Right ventricle myocardium superior (tissue), 1 donor: ENCODE results near the gene NPPC. TPM values are rescaled to one million over a fixed set of nuclear protein-coding genes. Genes with fewer than 3 reads are reported as not detected.

ENCODE experiments used
- ATAC-seq: fragments of 200-7000 bp; cut with Tn5 transposase; one replicate; pipeline ENCODE4 v1.9.1; 2020; ENCODE audit warnings: mild to moderate bottlenecking; ENCODE audit not compliant: poor library complexity
- DNase-seq: peaks from one replicate; pipeline ENCODE4 v3.0.0-alpha.2; 2020
- intact Hi-C: fragments of 100-400 bp; cut with DNase I; formaldehyde crosslinking; loops from one replicate; pipeline ENCODE4 v1.11.2; 2022
- total RNA-seq: library from RNA; stranded (reverse); fragmentation: NEBNext Ultra II Directional; extraction: Animal tissue kit (Norgen Biotek cat#: 25700); gene quantifications from one replicate; pipeline ENCODE4 v1.2.1, GENCODE V29; 2021
- donor health status: DM: no; HTN: yes; CAD: no; lungs with severe emphysema.

NPPC gene
- total RNA-seq, 1 donor from 2014 or later: 7.7 TPM

DNA sequence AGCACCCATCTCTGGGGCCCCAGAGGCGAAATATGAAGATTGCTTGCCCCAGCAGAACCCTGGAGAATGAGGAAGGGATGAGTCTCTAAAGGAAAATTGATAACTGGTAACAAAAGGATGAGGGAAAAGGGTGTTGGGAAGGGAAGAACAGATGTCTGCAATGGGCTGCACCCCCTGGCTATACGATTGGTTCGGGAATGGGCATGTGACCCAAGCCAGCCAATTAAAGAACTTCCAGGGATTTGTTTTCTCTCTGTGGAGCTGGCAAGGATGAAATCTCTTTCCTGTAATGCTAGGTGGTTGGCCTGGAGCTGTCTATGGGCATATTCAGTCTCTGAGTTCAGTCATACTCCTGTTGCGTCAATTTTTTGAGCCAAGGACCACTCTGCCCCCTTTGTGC lies 12.8 kb upstream of the NPPC start:
- DNase-seq: no peak
- intact Hi-C loops: no loop called here
- no peak for ATAC-seq

GRCh38 chr2:231937057-231937456 lies 10.9 kb upstream of the NPPC start:
- ATAC-seq (no peak), DNase-seq (no peak)
- intact Hi-C loops: no loop called here

- DNase-seq (no peak), ATAC-seq (no peak)
- intact Hi-C loops: no loop called here
These were observed 10.3 kb upstream of the NPPC start for GRCh38 chr2:231936491-231936890.

DNA sequence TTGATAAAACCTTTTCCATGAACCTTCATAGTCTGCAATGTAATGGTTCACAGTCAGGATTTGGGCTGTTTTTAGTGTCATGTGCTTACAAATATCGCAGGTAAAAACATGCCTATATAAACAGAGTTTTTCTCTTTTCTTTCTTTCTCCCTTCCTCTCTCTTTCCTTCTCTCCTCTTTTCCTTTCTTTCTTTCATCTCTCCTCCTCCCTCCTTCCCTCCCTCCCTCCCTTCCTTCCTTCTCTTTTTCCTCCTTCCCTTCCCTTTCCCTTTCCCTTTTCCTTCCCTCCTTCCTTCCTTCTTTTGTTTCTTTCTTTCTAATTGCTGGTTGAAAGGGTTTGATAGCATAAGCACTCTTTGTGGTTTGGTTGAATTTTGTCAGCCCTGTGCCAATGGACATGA lies 9.6 kb upstream of the NPPC start:
- ATAC-seq (no peak), DNase-seq (no peak)
- intact Hi-C loops: no loop called here

- ATAC-seq: no peak
- intact Hi-C loops: no loop called here
- peak; percentile 53 for DNase-seq
These were observed 9.0 kb upstream of the NPPC start for GRCh38 chr2:231935207-231935524.

GRCh38 chr2:231934441-231935206 lies 8.4 kb upstream of the NPPC start:
- ATAC-seq (no peak), DNase-seq (no peak)
- intact Hi-C loops: no loop called here

DNA sequence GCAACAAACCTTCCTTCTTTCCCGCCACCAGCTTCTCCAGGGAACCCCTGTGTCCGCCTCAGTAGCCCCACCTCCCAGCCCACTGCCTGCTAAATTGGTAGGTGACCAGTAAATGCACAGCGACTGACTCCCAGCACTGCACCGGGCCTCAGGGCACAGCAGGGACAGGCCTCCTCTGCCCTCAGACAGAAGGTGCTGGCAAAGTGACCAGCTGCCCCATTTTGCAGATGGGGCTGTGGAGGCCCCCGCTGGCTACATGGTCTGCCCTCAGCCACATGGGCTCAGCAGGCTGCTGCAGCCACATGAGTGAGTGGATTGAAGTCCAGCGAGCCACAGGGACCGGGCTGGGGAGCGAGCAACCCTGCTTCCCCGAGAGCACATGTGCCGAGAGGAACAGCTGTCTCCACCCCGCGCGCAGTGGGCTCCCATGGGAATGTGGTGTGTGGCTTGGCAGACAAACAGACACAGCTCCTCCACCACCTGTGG lies 7.8 kb upstream of the NPPC start:
- ATAC-seq (peak; percentile 14), DNase-seq (peak; percentile 82)
- intact Hi-C loops: no loop called here

GRCh38 chr2:231932985-231933915 lies 7.1 kb upstream of the NPPC start:
- intact Hi-C loops: no loop called here
- DNase-seq: no peak
- ATAC-seq: no peak

DNA sequence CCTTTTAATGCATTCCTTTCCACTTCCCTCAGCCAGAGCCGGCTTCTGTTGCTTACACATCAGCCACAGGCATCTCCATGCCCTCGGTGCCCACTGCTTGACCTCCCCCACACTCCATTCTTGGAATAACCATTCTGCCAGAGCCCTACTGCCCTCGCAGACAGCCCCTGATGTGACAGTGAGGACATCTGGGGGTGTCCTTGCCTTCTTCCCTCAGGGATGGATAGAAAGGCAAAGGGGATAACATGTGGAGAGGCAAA lies 6.4 kb upstream of the NPPC start:
- DNase-seq (no peak), ATAC-seq (no peak)
- intact Hi-C loops: no loop called here

DNA sequence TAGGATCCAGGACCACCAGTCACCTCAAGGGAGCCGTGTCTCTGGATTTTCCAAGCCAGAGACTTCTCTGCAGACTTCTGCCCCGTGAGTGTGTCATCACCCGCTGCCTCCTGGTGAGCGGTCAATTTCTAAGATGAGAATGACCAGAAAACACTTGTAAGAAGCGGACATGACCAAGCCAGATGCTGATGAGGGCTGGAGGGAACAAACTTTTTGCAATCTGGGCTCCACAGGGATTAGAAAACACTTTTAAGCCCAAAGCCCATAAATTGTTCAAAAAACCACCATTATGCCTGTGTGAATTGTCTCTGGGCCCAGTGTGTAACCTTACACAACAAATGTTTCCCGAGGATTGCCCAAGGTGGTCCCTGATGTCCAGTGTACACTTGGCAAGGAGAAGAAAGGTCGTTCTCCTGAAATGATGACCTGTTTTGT lies 5.3 kb upstream of the NPPC start:
- intact Hi-C loops: no loop called here
- DNase-seq (peak; percentile 61), ATAC-seq (peak; percentile 54)

DNA sequence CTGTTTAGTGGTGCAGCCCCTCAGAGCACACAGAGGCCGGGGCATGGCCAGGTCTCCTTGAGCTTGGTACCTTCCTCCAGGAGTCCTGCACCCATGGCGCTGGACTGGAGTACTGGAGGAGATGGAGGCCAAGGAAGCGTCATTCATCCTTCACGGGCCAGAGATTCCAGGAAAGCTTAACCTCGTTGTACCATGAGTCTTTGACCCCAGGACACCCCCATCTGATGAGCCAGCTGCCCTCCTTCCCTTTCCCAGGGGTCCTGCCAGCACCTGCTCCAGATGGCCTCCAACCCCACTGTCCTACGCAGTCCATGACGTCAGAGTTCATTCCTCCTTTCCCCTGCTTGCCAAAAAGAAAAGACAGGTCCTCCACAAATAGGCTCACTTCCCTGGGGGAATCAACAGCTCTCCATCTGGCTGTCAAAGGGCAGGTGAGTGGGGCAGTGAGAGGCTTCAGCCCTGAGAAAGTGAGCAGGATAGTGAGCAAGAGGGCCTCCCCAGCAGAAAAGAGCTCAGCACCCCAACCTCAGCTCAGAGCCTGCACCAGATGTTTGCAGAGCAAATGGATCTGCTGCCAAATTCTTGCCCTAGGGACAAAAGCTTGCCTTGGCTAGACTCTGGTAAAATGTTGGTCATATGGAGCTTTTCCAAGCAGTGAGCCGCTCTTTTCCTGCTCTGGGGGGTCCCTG lies 4.5 kb upstream of the NPPC start:
- DNase-seq (peak; percentile 74), ATAC-seq (peak; percentile 55)
- intact Hi-C loops: no loop called here

DNA sequence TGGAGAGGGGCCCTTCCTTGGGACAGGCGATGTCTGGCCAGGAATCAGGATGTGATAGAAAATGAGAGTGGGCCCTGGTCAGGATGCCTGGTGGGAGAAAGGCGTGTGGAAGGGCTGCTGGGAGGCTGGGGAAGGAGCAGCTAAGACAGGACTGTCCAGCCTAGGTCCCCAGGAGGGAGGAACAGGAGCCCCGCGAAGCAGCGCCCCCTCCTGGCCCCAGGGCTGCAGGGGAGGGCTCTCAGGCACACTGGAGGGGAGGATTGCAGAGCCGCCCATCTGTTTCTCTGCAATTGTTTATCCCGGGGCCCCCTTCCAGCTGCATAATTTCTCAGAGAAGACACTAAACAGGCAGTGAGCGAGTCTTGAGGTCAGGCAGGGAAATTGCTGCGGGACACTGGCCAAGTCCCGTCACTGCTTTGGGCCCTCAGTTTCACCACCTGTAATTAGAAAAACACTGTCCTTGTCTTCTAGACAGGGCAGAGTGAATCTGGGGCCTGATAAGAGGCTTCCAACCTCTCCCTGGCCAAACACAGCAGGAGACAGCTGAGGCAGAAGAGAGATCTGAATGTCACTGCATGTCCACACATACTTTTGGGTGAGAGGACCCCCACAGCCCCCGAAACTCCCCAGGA lies 3.9 kb upstream of the NPPC start:
- ATAC-seq: peak; percentile 29
- peak; percentile 86 for DNase-seq
- intact Hi-C loops: loop anchor here (5.0 kb wide), 1 partner anchor 212 kb away; no protein-coding TSS in a partner anchor

DNA sequence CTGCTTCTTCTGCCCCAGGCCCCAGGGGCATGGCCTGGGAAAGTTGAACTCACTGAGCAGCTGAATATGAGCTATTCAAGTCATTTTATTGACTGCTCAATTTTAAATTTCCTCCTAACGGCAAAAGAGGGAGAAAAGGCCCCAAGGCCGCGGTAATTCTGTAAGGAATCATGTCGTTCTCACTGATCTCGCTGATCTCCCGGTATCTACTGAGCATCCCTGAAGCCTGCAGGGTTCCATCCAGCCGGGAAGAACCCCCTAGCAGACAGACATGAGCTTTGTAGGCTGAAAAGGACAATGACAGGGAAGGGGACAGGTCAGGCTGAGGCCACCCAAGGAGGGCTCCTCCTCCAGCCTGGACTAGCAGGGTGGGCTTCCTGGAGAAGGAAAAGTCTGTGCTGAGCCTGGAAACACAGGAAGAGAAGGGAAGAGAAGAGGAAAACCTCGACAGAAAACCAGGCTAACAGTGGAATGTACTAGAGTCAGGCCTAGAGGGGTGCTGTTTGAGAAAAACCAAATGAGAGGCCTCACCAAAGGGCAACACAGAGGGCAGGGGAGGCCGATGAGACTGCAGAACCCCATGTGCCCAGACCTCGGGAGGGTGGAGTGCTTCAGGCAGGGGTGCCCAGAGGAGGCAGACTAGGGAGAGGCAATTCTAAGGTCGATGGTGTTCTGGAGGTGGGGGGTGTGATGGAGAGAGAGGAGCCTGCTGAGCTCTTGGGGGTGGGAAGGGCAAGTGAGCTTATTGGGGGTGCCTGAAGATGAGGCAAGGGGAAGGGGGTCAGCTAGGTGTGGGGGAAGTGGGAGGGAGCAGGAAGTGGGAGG lies 2.9 kb upstream of the NPPC start:
- intact Hi-C loops: loop anchor here (5.0 kb wide), 1 partner anchor 213 kb away; no protein-coding TSS in a partner anchor
- ATAC-seq: no peak
- DNase-seq: no peak

DNA sequence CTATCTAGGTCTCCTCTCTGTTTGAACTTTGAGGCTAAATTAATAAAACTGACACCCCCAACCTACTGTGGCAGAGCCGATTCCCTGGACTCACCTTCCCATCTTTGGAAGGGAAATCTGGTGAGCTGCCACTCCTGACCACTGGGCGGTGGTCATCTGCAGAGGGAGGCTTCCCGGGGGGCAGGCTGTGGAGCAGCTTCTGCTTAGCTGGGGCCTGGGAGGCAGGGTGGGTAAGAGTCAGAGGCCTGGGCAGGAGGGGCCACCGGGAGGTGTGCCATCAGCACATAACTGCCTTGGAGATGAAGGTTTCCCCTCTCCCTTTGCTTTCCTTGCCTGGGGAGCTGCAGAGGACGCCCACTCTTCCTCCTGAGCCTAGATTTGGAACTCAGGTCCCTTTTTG lies 2.3 kb upstream of the NPPC start:
- DNase-seq (no peak), ATAC-seq (no peak)
- intact Hi-C loops: loop anchor here (5.0 kb wide), 1 partner anchor 214 kb away; no protein-coding TSS in a partner anchor

DNA sequence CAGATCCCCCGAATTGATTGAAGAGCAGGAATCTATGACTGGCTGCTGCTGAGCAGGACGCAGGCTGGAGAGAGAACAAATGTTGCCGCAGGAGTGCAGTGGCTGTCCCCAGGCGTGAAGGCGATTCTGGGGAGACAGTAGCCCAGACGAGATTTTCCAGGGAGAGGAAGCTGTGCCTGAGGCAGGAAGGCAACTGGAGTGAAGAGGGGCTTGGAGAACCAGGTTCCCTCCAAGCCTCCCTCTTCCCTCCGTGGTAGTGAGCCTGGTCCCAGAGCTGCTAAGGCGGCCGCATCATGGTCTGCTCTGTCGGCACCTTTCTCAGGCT lies 1.3 kb upstream of the NPPC start:
- intact Hi-C loops: loop anchor here (5.0 kb wide), 1 partner anchor 215 kb away; no protein-coding TSS in a partner anchor
- ATAC-seq (no peak), DNase-seq (no peak)

- intact Hi-C loops: loop anchor here (5.0 kb wide), 1 partner anchor 215 kb away; no protein-coding TSS in a partner anchor
- no peak for DNase-seq
- no peak for ATAC-seq
These were observed 767 bp upstream of the NPPC start for GRCh38 chr2:231926761-231927565.
